ENCODE data around the gene TMEM18.
"Not testable (repeated sequence)": the region's sequence is repeated elsewhere in the genome, so short reads cannot be mapped to it uniquely, and the experiment has no call there.

TMEM18 gene

GRCh38 chr2:710867-711665 is 33.9 kb upstream of the TMEM18 start:
- ChIA-PET CTCF (interaction anchor here (0.7 to 9.8 kb wide), 2 partner anchors 19 to 838 kb away, joined by 3 to 198 read pairs; no protein-coding TSS in a partner anchor), POLR2A (no interaction called here)
- TF ChIP-seq CTCF (IDR thresholded peaks at IDR 0.05; ENCODE audit: insufficient read depth, low read length, missing control alignments), result no peak
- H3K4me3 ChIP-seq (ENCODE audit: low read depth, low read length), result no peak overlapping the region
- DNase-seq (ENCODE audit: low read depth, low spot score), result no peak

GRCh38 chr2:709138-709765 is 32.0 kb upstream of the TMEM18 start:
- no peak for TF ChIP-seq CTCF (IDR thresholded peaks at IDR 0.05; ENCODE audit: insufficient read depth, low read length, missing control alignments)
- no peak overlapping the region for H3K4me3 ChIP-seq (ENCODE audit: low read depth, low read length)
- no peak for DNase-seq (ENCODE audit: low read depth, low spot score)
- POLR2A ChIA-PET, result no interaction called here
- CTCF ChIA-PET, result no interaction called here

DNA sequence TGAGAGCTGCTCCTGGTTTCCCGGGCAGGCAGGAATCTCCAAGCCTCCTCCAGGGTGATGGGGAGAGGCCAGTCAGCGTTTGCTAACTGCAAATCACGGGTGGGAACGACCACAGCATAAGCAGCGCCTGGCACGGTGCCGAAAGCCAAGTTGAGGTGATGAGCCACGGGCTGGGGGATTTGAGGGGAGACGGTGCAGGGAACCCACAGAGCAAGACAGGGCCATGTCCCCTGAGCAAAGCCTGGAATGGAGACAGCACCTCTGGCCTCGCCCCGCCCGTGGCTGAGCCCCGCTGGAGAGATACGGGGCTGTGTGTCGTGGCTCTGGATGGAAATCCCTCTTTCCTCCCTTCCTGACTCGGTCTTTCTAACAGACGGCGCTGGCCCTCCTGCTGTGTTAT is 31.5 kb upstream of the TMEM18 start:
- ChIA-PET POLR2A (no interaction called here), CTCF (interaction anchor here (1.2 kb wide), 1 partner anchor 842 kb away, joined by 3 read pairs; no protein-coding TSS in a partner anchor)
- no peak for DNase-seq (ENCODE audit: low read depth, low spot score)
- no peak for TF ChIP-seq CTCF (IDR thresholded peaks at IDR 0.05; ENCODE audit: insufficient read depth, low read length, missing control alignments)
- H3K4me3 ChIP-seq (ENCODE audit: low read depth, low read length), result no peak overlapping the region

DNA sequence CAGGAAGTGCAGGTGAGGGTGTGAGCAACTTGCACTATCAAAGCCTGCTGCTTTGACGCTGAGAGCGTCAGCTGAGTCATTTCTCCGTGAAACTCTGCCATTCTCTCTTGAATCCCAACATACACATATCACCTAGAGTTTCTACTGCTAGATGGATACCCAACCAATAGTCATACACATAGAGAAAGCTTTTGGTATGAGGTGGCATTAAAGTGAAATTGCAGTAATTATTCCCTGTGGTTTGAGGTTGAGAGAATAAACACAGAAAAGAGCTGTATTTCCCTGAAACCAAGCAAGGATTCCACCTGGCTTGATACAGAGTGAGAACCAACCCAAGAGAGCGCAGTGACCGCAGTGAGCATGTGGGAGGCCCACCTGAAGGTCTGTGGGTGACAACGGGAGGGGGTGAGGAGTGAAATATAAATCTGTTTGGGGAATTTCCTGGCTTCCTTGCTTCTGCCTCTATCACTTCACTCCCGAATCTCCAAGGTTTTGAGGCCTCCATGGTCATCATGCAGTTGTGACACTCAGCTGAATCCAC is 28.8 kb upstream of the TMEM18 start:
- DNase-seq (ENCODE audit: low read depth, low spot score), result no peak
- H3K4me3 ChIP-seq (ENCODE audit: low read depth, low read length), result no peak overlapping the region
- TF ChIP-seq CTCF (IDR thresholded peaks at IDR 0.05; ENCODE audit: insufficient read depth, low read length, missing control alignments), result no peak
- ChIA-PET CTCF (no interaction called here), POLR2A (no interaction called here)

- POLR2A ChIA-PET; H3K4me3 ChIP-seq (ENCODE audit: low read depth, low read length); DNase-seq (ENCODE audit: low read depth, low spot score); CTCF ChIA-PET: not testable (repeated sequence)
Observed at GRCh38 chr2:702765-703164, 25.6 kb upstream of the TMEM18 start.

- TF ChIP-seq CTCF (IDR thresholded peaks at IDR 0.05; ENCODE audit: insufficient read depth, low read length, missing control alignments), result no peak
- no peak for DNase-seq (ENCODE audit: low read depth, low spot score)
- no peak overlapping the region for H3K4me3 ChIP-seq (ENCODE audit: low read depth, low read length)
- CTCF ChIA-PET, result no interaction called here
- POLR2A ChIA-PET, result no interaction called here
Observed at GRCh38 chr2:696999-697627, 19.9 kb upstream of the TMEM18 start.

Measured in AG04449 (cell line).